K562 (cell line): ENCODE results near the gene PHF1. TPM values are rescaled to one million over a fixed set of nuclear protein-coding genes. Genes with fewer than 3 reads are reported as not detected.

Experiments used
- ATF1 ChIP-seq, 2 experiments: fragments of 450-650 bp in 1 of 2; IDR thresholded peaks; 2 replicates each; pipeline ENCODE4 v1.6.1; 2016; ENCODE audit warnings: missing compliant biosample characterization in 1 of 2, missing genetic modification characterization in 1 of 2
- CBX3 ChIP-seq, 2 experiments: IDR thresholded peaks; 1 replicate in 1 of 2; 2 replicates in 1 of 2; pipeline ENCODE4 v1.6.1; 2012; ENCODE audit warnings: inconsistent platforms in 2 of 2, low read length in 2 of 2, borderline replicate concordance in 1 of 2, control low read depth in 1 of 2
- GABPA ChIP-seq: fragments of 200-800 bp; sonication (Bioruptor generic); conservative IDR thresholded peaks from 2 replicates; pipeline ENCODE4 v1.6.1; 2016; ENCODE audit warnings: low read depth, missing genetic modification characterization, missing compliant biosample characterization
- HDAC1 ChIP-seq, 2 experiments: fragments of 450-650 bp; IDR thresholded peaks; 2 replicates each; pipeline ENCODE4 v1.6.1; 2016 to 2017; ENCODE audit warnings: inconsistent platforms in 1 of 2, mild to moderate bottlenecking in 1 of 2, moderate library complexity in 1 of 2
- KDM1A ChIP-seq, 2 experiments: fragments of 450-650 bp; IDR thresholded peaks; 2 replicates each; pipeline ENCODE4 v1.6.1; 2016; ENCODE audit warnings: mild to moderate bottlenecking in 2 of 2
- LCOR ChIP-seq: sonication (generic); formaldehyde crosslinking; IDR thresholded peaks from 2 replicates; pipeline ENCODE4 v1.8.0; 2022; ENCODE audit warnings: mild to moderate bottlenecking, missing genetic modification reagents
- PHF21A ChIP-seq: fragments of 450-650 bp; IDR thresholded peaks from 2 replicates; pipeline ENCODE4 v1.6.1; 2017; ENCODE audit warnings: low read depth, borderline replicate concordance
- RFX1 ChIP-seq: fragments of 450-650 bp; IDR thresholded peaks from 2 replicates; pipeline ENCODE4 v1.6.1; 2016; ENCODE audit warnings: mild to moderate bottlenecking, moderate library complexity
- SMC3 ChIP-seq: conservative IDR thresholded peaks from 2 replicates; pipeline ENCODE4 v1.6.1; 2011; ENCODE audit warnings: low read depth, low read length, improper control_type of control experiment; ENCODE audit not compliant: insufficient read depth
- TEAD1 ChIP-seq, 2 experiments: fragments of 450-650 bp in 1 of 2; sonication (generic) in 1 of 2; formaldehyde crosslinking; IDR thresholded peaks; 2 replicates each; pipeline versions ENCODE4 v1.4.0 to v1.8.0; 2020 to 2022; ENCODE audit warnings: mild to moderate bottlenecking in 2 of 2, missing genetic modification reagents in 1 of 2
- ZNF224 ChIP-seq: sonication (generic); formaldehyde crosslinking; IDR thresholded peaks from 2 replicates; pipeline ENCODE4 v1.8.0; 2022; ENCODE audit warnings: mild to moderate bottlenecking, missing genetic modification reagents
- ZNF3 ChIP-seq: fragments of 250-450 bp; sonication (Bioruptor Pico); IDR thresholded peaks from 2 replicates; pipeline ENCODE4 v1.5.0; 2021; ENCODE audit warnings: mild to moderate bottlenecking, moderate library complexity
- ZNF384 ChIP-seq: IDR thresholded peaks from 2 replicates; pipeline ENCODE4 v1.6.1; 2012; ENCODE audit warnings: low read depth, low read length, improper control_type of control experiment
- ZNF444 ChIP-seq: fragments of 250-450 bp; sonication (Bioruptor Pico); IDR thresholded peaks from 2 replicates; pipeline ENCODE4 v1.4.0; 2020; ENCODE audit warnings: mild to moderate bottlenecking, moderate library complexity
- ZSCAN32 ChIP-seq: fragments of 450-650 bp; formaldehyde crosslinking; IDR thresholded peaks from 2 replicates; pipeline ENCODE4 v1.4.0; 2020; ENCODE audit warnings: mild to moderate bottlenecking, moderate library complexity
- polyA plus RNA-seq, 8 experiments: library from polyadenylated mRNA; depleted of rRNA in 4 of 8; stranded (reverse) in 5 of 8; unstranded in 3 of 8; fragments of >200 nt; fragmentation: Nextera tagmentation in 2 of 8; fragmentation: Illumina TruSeq in 1 of 8; extraction: Ambion mirVana in 2 of 8; extraction: Trizol in 1 of 8; gene quantifications; 2 replicates each; pipeline versions ENCODE4 v1.2.1 to v1.2.3, GENCODE V29; 2011 to 2014; ENCODE audit warnings: inconsistent platforms in 1 of 8, missing spikeins in 1 of 8
- total RNA-seq, 7 experiments: library from RNA; depleted of rRNA in 6 of 7; stranded (reverse); fragments of >200 nt in 6 of 7; fragmentation: Illumina TruSeq in 2 of 7; extraction: Trizol in 2 of 7; gene quantifications; 2 replicates each; pipeline versions ENCODE4 v1.2.1 to v1.2.3, GENCODE V29; 2011 to 2021; ENCODE audit warnings: low replicate concordance in 1 of 7
- TF ChIP-seq, protein P1 (sequence below), 2 experiments: fragments of 450-650 bp in 1 of 2; sonication (generic) in 1 of 2; formaldehyde crosslinking in 1 of 2; IDR thresholded peaks in 1 of 2; conservative IDR thresholded peaks in 1 of 2; 2 replicates each; pipeline versions ENCODE4 v1.6.1 to v1.8.1; 2016 to 2023; ENCODE audit warnings: mild to moderate bottlenecking in 2 of 2, moderate library complexity in 2 of 2, inconsistent platforms in 1 of 2, missing genetic modification reagents in 1 of 2
- TF ChIP-seq, protein P2 (sequence below): fragments of 250-450 bp; sonication (Bioruptor Pico); IDR thresholded peaks from 2 replicates; pipeline ENCODE4 v1.8.0; 2021; ENCODE audit warnings: moderate library complexity, mild to moderate bottlenecking, inconsistent platforms
- TF ChIP-seq, protein P3 (sequence below): IDR thresholded peaks from 3 replicates; pipeline ENCODE4 v1.6.1; 2011; ENCODE audit warnings: borderline replicate concordance, mild to moderate bottlenecking, moderate library complexity; ENCODE audit not compliant: insufficient read length; ENCODE audit errors: extremely low read depth
- TF ChIP-seq, protein P4 (sequence below): fragments of 250-450 bp; sonication (Bioruptor Pico); IDR thresholded peaks from 2 replicates; pipeline ENCODE4 v1.5.0; 2020; ENCODE audit warnings: mild to moderate bottlenecking, borderline replicate concordance

PHF1 gene
- total and polyA plus RNA-seq, 9 of the 15 experiments (the other 6 are each of a cell fraction or from before 2014, with no cell fraction given), result 3.7 to 64.2 (median 33.7) TPM

DNA sequence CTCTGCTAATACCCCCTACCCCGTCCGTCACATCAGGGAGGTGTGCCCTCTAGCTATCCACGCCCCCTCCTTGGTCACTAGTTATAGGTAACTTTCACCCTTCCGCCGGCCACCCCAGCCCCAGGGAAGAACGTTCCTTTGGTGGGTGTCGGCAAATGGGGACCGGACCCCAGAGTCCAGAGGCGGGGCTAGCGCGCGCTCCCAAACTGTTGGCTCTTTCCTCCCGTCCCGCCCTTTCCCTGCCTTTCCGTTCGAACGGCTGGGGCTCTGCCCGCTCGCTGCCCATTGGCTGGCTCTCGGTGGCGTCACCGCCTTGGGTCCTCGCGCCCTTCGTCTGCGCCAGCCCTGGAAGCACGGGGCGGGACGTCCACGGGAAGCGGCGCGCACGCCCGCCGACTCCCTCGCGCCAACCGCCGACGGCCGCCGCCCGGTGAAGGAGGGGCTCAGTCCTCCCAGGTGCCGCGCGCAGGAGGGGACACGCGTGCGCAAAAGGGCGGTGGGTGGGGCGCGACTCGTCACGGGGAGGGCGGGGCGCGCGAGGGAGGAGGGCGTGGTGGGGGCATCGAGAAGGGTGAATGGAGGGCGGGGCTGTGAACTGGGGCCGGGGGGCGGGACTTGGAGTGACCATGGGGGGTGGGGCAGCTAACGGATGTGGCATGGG is 634 bp upstream of the PHF1 start (continued):
- TF ChIP-seq CBX3 (IDR thresholded peaks at IDR 0.05; ENCODE audit: borderline replicate concordance in 1 of 2, low read length in 2 of 2) (peak in 1 of 2 experiments; percentile 73; a peak in 1 of 3 replicates), PHF21A (no peak), SMC3 (0 out of 2 replicates have a peak, but pooled peaks have one; percentile 3), ZSCAN32 (CRISPR knock-in tag) (no peak), ATF1 (CRISPR knock-in tag; IDR thresholded peaks at IDR 0.05) (peak; percentile 75), ATF1 (tag; IDR thresholded peaks at IDR 0.05) (peak; percentile 96), ZNF224 (no peak), ZNF444 (CRISPR knock-in tag) (no peak), TEAD1 (CRISPR knock-in tag; IDR thresholded peaks at IDR 0.05) (no peak; a peak in 1 of 4 replicates), LCOR (CRISPR knock-in tag) (peak; percentile 68; the same call in 1 of the 2 replicates), ZNF3 (CRISPR knock-in tag) (no peak), KDM1A (IDR thresholded peaks at IDR 0.05) (no peak), ZNF384 (0 out of 2 replicates have a peak, but pooled peaks have one; percentile 17), RFX1 (no peak), GABPA (tag) (peak; percentile 76), HDAC1 (IDR thresholded peaks at IDR 0.05) (peak in 1 of 2 experiments; percentile 66; a peak in 1 of 4 replicates)
- TF ChIP-seq, protein P1, sequence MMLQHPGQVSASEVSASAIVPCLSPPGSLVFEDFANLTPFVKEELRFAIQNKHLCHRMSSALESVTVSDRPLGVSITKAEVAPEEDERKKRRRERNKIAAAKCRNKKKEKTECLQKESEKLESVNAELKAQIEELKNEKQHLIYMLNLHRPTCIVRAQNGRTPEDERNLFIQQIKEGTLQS (IDR thresholded peaks at IDR 0.05), result peak; percentile 40; the same call in 1 of the 2 replicates
- TF ChIP-seq, protein P1 (CRISPR knock-in tag; conservative IDR thresholded peaks at IDR 0.05), result no peak
- TF ChIP-seq, protein P2, sequence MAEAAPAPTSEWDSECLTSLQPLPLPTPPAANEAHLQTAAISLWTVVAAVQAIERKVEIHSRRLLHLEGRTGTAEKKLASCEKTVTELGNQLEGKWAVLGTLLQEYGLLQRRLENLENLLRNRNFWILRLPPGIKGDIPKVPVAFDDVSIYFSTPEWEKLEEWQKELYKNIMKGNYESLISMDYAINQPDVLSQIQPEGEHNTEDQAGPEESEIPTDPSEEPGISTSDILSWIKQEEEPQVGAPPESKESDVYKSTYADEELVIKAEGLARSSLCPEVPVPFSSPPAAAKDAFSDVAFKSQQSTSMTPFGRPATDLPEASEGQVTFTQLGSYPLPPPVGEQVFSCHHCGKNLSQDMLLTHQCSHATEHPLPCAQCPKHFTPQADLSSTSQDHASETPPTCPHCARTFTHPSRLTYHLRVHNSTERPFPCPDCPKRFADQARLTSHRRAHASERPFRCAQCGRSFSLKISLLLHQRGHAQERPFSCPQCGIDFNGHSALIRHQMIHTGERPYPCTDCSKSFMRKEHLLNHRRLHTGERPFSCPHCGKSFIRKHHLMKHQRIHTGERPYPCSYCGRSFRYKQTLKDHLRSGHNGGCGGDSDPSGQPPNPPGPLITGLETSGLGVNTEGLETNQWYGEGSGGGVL, result no peak
- TF ChIP-seq, protein P3, sequence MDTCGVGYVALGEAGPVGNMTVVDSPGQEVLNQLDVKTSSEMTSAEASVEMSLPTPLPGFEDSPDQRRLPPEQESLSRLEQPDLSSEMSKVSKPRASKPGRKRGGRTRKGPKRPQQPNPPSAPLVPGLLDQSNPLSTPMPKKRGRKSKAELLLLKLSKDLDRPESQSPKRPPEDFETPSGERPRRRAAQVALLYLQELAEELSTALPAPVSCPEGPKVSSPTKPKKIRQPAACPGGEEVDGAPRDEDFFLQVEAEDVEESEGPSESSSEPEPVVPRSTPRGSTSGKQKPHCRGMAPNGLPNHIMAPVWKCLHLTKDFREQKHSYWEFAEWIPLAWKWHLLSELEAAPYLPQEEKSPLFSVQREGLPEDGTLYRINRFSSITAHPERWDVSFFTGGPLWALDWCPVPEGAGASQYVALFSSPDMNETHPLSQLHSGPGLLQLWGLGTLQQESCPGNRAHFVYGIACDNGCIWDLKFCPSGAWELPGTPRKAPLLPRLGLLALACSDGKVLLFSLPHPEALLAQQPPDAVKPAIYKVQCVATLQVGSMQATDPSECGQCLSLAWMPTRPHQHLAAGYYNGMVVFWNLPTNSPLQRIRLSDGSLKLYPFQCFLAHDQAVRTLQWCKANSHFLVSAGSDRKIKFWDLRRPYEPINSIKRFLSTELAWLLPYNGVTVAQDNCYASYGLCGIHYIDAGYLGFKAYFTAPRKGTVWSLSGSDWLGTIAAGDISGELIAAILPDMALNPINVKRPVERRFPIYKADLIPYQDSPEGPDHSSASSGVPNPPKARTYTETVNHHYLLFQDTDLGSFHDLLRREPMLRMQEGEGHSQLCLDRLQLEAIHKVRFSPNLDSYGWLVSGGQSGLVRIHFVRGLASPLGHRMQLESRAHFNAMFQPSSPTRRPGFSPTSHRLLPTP, result no peak
- TF ChIP-seq, protein P4, sequence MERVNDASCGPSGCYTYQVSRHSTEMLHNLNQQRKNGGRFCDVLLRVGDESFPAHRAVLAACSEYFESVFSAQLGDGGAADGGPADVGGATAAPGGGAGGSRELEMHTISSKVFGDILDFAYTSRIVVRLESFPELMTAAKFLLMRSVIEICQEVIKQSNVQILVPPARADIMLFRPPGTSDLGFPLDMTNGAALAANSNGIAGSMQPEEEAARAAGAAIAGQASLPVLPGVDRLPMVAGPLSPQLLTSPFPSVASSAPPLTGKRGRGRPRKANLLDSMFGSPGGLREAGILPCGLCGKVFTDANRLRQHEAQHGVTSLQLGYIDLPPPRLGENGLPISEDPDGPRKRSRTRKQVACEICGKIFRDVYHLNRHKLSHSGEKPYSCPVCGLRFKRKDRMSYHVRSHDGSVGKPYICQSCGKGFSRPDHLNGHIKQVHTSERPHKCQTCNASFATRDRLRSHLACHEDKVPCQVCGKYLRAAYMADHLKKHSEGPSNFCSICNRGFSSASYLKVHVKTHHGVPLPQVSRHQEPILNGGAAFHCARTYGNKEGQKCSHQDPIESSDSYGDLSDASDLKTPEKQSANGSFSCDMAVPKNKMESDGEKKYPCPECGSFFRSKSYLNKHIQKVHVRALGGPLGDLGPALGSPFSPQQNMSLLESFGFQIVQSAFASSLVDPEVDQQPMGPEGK, result no peak
